M059J (cell line): Measurements from ENCODE around the gene TARBP2. TPM values are rescaled to one million over a fixed set of nuclear protein-coding genes. Genes with fewer than 3 reads are reported as not detected.

Experiments
- total RNA-seq: library from RNA; depleted of rRNA; stranded (reverse); fragments of >200 nt; shearing (Covaris generic); gene quantifications from 2 replicates; pipeline ENCODE4 v1.2.3, GENCODE V29; 2014; rRNA removed

TARBP2 gene
- total RNA-seq, 1 experiment from 2014 or later = 31.7 TPM

Other genes with a start within 250 kb of the TARBP2 start
- 2.9 and 9.0 TPM in 2 replicates for gene ESPL1, start 233.0 kb upstream of the TARBP2 start, total RNA-seq
- gene PFDN5, start 205.7 kb upstream of the TARBP2 start, total RNA-seq = 404 and 498 TPM in 2 replicates
- gene MYG1, start 201.6 kb upstream of the TARBP2 start, total RNA-seq = 43.6 and 53.1 TPM in 2 replicates
- gene AAAS, start 179.7 kb upstream of the TARBP2 start, total RNA-seq = 34.7 and 51.6 TPM in 2 replicates
- gene SP7, start 164.9 kb upstream of the TARBP2 start, total RNA-seq = not detected in 2 replicates
- 26.2 and 41.5 TPM in 2 replicates for gene SP1, start 121.1 kb upstream of the TARBP2 start, total RNA-seq
- gene AMHR2, start 77.4 kb upstream of the TARBP2 start, total RNA-seq = not detected in 2 replicates
- 145 and 146 TPM in 2 replicates for gene PRR13, start 59.5 kb upstream of the TARBP2 start, total RNA-seq
- gene PCBP2, start 49.2 kb upstream of the TARBP2 start, total RNA-seq = 90.2 and 194 TPM in 2 replicates
- 5.6 and 7.7 TPM in 2 replicates for gene MAP3K12, start 1.8 kb upstream of the TARBP2 start, total RNA-seq
- gene NPFF, start 6.2 kb downstream of the TARBP2 start, total RNA-seq = not detected in 2 replicates
- gene ATF7, start 125.1 kb downstream of the TARBP2 start, total RNA-seq = 8.0 and 11.9 TPM in 2 replicates
- 206 and 387 TPM in 2 replicates for gene ATP5MC2, start 174.8 kb downstream of the TARBP2 start, total RNA-seq
- gene CALCOCO1, start 226.2 kb downstream of the TARBP2 start, total RNA-seq = 28.3 and 47.3 TPM in 2 replicates